HL-60 (cell line): ENCODE results near the gene KCNK15.

ENCODE experiments used
- CTCF ChIP-seq: IDR thresholded peaks from one replicate; pipeline ENCODE4 v1.5.1; 2011; ENCODE audit warnings: low read length, control low read depth, inconsistent platforms; ENCODE audit not compliant: insufficient read depth
- REST ChIP-seq: IDR thresholded peaks from 2 replicates; pipeline ENCODE4 v1.6.1; 2012; ENCODE audit warnings: low read depth; ENCODE audit not compliant: insufficient replicate concordance

- TF ChIP-seq CTCF (no peak), REST (no peak)
These were observed 54.0 kb downstream of the KCNK15 start for GRCh38 chr20:44799691-44800090.
